Measurements from ENCODE around the gene FILIP1.

The FILIP1 gene

GRCh38 chr6:75493400-75494064, at the start of gene FILIP1:
Gene FILIP1, minus strand, starts transcription at chr6:75493800. Its CDS starts 78,828 bp downstream, at chr6:75414972.
- DNase-seq (ENCODE audit: low read depth in 3 of 3), result no peak

- no peak for DNase-seq (ENCODE audit: low read depth in 3 of 3)
Measured at GRCh38 chr6:75543311-75543710, 49.7 kb upstream of the FILIP1 start.

GRCh38 chr6:75539136-75539535, 45.5 kb upstream of the FILIP1 start:
- no peak for DNase-seq (ENCODE audit: low read depth in 3 of 3)

- DNase-seq (ENCODE audit: low read depth in 3 of 3), result no peak
Measured at GRCh38 chr6:75532521-75532920, 38.9 kb upstream of the FILIP1 start.

GRCh38 chr6:75531174-75531573, 37.6 kb upstream of the FILIP1 start:
- DNase-seq (ENCODE audit: low read depth in 3 of 3), result no peak

- no peak for DNase-seq (ENCODE audit: low read depth in 3 of 3)
Measured at GRCh38 chr6:75530696-75531095, 37.1 kb upstream of the FILIP1 start.

GRCh38 chr6:75528423-75528822, 34.8 kb upstream of the FILIP1 start:
- no peak for DNase-seq (ENCODE audit: low read depth in 3 of 3)

GRCh38 chr6:75526502-75527127, 33.0 kb upstream of the FILIP1 start:
- DNase-seq (ENCODE audit: low read depth in 3 of 3), result peak; percentile 20 to 43 (median 26)

GRCh38 chr6:75525682-75526081, 32.1 kb upstream of the FILIP1 start:
- no peak for DNase-seq (ENCODE audit: low read depth in 3 of 3)

GRCh38 chr6:75524322-75524972, 30.8 kb upstream of the FILIP1 start:
- DNase-seq (ENCODE audit: low read depth in 3 of 3), result no peak

GRCh38 chr6:75516757-75517156, 23.2 kb upstream of the FILIP1 start:
- DNase-seq (ENCODE audit: low read depth in 3 of 3), result no peak

GRCh38 chr6:75512591-75512990, 19.0 kb upstream of the FILIP1 start:
- DNase-seq (ENCODE audit: low read depth in 3 of 3), result no peak

- no peak for DNase-seq (ENCODE audit: low read depth in 3 of 3)
Measured at GRCh38 chr6:75505424-75505823, 11.8 kb upstream of the FILIP1 start.

- no peak for DNase-seq (ENCODE audit: low read depth in 3 of 3)
Measured at GRCh38 chr6:75504465-75505222, 11.0 kb upstream of the FILIP1 start.

GRCh38 chr6:75503291-75503690, 9.7 kb upstream of the FILIP1 start:
- DNase-seq (ENCODE audit: low read depth in 3 of 3), result no peak

- no peak for DNase-seq (ENCODE audit: low read depth in 3 of 3)
Measured at GRCh38 chr6:75502884-75503283, 9.3 kb upstream of the FILIP1 start.

GRCh38 chr6:75501756-75502155, 8.2 kb upstream of the FILIP1 start:
- no peak for DNase-seq (ENCODE audit: low read depth in 3 of 3)

GRCh38 chr6:75499640-75500039, 6.0 kb upstream of the FILIP1 start:
- no peak for DNase-seq (ENCODE audit: low read depth in 3 of 3)

- DNase-seq (ENCODE audit: low read depth in 3 of 3), result no peak
Measured at GRCh38 chr6:75498862-75499261, 5.3 kb upstream of the FILIP1 start.

GRCh38 chr6:75497994-75498393, 4.4 kb upstream of the FILIP1 start:
- no peak for DNase-seq (ENCODE audit: low read depth in 3 of 3)

- no peak for DNase-seq (ENCODE audit: low read depth in 3 of 3)
Measured at GRCh38 chr6:75495011-75495410, 1.4 kb upstream of the FILIP1 start.

GRCh38 chr6:75494290-75494689, 690 bp upstream of the FILIP1 start:
- no peak for DNase-seq (ENCODE audit: low read depth in 3 of 3)

Measured in stimulated activated CD4-positive, alpha-beta T cell treated with anti-CD3 and anti-CD28 coated beads, TNF-alpha, amount 100 ng/mL, for 24 hours (primary cell).